BLaER1 treated with 17β-estradiol and CSF1 and Interleukin-3, amounts not matched to agents 10 nM and 100 nM (cell line): ENCODE results near the gene GPC5.

ENCODE experiments used
- H3K27ac ChIP-seq, 11 experiments: shearing (Covaris generic); formaldehyde crosslinking; 2 replicates each; pipeline ENCODE4 v1.8.1; 2022
- H3K27me3 ChIP-seq, 11 experiments: shearing (Covaris generic); formaldehyde crosslinking; 2 replicates each; pipeline ENCODE4 v1.8.1; 2022
- H3K36me3 ChIP-seq, 11 experiments: shearing (Covaris generic); formaldehyde crosslinking; 2 replicates each; pipeline ENCODE4 v1.8.1; 2022
- H3K4me1 ChIP-seq, 10 experiments: shearing (Covaris generic); formaldehyde crosslinking; 2 replicates each; pipeline ENCODE4 v1.8.1; 2022
- H3K4me2 ChIP-seq, 11 experiments: shearing (Covaris generic); formaldehyde crosslinking; 2 replicates each; pipeline ENCODE4 v1.8.1; 2022
- H3K4me3 ChIP-seq, 10 experiments: shearing (Covaris generic); formaldehyde crosslinking; 2 replicates each; pipeline ENCODE4 v1.8.1; 2022
- H3K9ac ChIP-seq, 11 experiments: shearing (Covaris generic); formaldehyde crosslinking; 2 replicates each; pipeline ENCODE4 v1.8.1; 2022
- H3K9me3 ChIP-seq, 11 experiments: shearing (Covaris generic); formaldehyde crosslinking; replicated peaks in 1 of 11; 2 replicates each; pipeline ENCODE4 v1.8.1; 2022
- H4K20me1 ChIP-seq, 11 experiments: shearing (Covaris generic); formaldehyde crosslinking; 2 replicates each; pipeline ENCODE4 v1.8.1; 2022
- Cebpa-rat ChIP-seq, 11 experiments: shearing (Covaris generic); IDR thresholded peaks; 2 replicates each; pipeline ENCODE4 v1.8.1; 2022

GPC5 gene

DNA sequence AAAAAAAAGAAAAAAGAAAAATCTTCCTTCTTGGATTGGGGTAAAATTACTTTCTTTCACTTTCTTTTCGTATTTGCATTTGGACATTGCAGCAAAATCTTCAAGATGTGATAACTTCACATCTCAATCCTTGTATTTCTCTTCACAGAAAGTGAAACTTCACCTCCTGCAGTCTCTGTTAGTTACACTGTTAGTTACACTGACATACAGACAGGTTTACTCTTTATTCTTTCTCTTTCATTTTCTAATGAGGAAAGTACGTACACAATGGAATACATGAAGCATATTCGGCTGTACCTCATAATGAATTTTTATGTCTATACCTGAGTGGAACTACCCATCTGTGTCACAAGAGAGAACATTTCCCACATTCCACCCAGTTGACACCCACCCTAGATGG, 1369.0 kb downstream of the GPC5 start:
- H3K27ac ChIP-seq: no peak overlapping the region
- H3K9me3 ChIP-seq: peaks cover 0 to 14% (median 5%) of the 10 kb centered on the region in 11 experiments; a peak in 8 of 22 replicates
- no peak for TF ChIP-seq Cebpa-rat (IDR thresholded peaks at IDR 0.05)
- no peaks in the 10 kb centered on the region for H3K4me1 ChIP-seq
- no peak overlapping the region for H3K4me3 ChIP-seq
- no peak overlapping the region for H3K4me2 ChIP-seq
- H3K27me3 ChIP-seq: no peaks in the 10 kb centered on the region
- no peak overlapping the region for H3K9ac ChIP-seq
- H4K20me1 ChIP-seq: no peaks in the 10 kb centered on the region; a peak in 1 of 22 replicates
- H3K36me3 ChIP-seq: no peaks in the 10 kb centered on the region

DNA sequence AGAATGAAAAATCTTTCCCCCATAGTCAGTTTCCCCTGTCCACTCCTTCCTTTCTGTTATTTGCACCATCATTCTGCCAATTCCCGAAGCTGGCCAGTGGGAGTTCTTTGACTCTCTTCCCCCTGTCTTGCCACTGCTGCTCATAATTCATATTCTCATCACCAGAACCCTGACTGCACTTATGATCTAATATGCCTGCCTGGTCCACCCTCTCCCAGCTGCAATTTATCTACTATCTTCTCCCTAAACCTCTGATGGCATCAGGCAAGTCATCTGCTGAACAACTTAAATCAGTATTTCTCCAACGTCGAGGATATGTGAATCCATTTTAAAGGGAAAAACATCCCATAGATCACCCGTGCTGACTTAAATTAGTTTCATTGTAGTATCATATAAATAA, 1370.2 kb downstream of the GPC5 start:
- Histone ChIP-seq H3K27me3 (no peaks in the 10 kb centered on the region), H3K4me2 (no peak overlapping the region), H3K9me3 (peaks cover 0 to 6% (median 0%) of the 10 kb centered on the region in 11 experiments; a peak in 3 of 22 replicates), H3K27ac (no peak overlapping the region), H3K36me3 (no peaks in the 10 kb centered on the region), H4K20me1 (no peaks in the 10 kb centered on the region; a peak in 1 of 22 replicates), H3K9ac (no peak overlapping the region), H3K4me3 (no peak overlapping the region), H3K4me1 (no peaks in the 10 kb centered on the region)
- TF ChIP-seq Cebpa-rat (IDR thresholded peaks at IDR 0.05): no peak

DNA sequence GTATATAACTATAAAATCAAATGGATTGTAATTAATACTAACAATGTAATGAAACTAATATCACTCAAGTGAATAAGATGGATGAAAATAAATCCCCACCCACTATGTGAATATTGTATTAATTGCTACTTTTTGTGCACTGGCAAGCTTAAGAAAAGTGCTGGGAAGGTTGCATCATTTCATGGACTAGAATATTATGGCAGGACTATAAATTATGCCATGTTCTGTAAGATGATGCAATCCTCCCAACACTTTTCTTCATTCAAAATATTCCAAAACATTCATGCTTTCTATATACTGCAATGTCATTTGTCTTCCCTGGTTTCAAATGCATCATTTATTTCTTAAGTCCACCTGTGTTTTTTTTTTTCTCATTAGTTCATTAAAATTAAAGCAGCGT, 1370.6 kb downstream of the GPC5 start:
- no peak overlapping the region for H3K27ac ChIP-seq
- no peaks in the 10 kb centered on the region; a peak in 1 of 22 replicates for H4K20me1 ChIP-seq
- no peaks in the 10 kb centered on the region for H3K27me3 ChIP-seq
- H3K9ac ChIP-seq: no peak overlapping the region
- H3K4me3 ChIP-seq: no peak overlapping the region
- no peaks in the 10 kb centered on the region for H3K4me1 ChIP-seq
- TF ChIP-seq Cebpa-rat (IDR thresholded peaks at IDR 0.05): no peak
- no peaks in the 10 kb centered on the region for H3K36me3 ChIP-seq
- H3K9me3 ChIP-seq: peaks cover 0 to 1% (median 0%) of the 10 kb centered on the region in 11 experiments; a peak in 1 of 22 replicates
- no peak overlapping the region for H3K4me2 ChIP-seq

GRCh38 chr13:92775658-92776057, 1377.2 kb downstream of the GPC5 start:
- Histone ChIP-seq H3K9ac (no peak overlapping the region), H3K4me3 (no peak overlapping the region), H3K4me2 (no peak overlapping the region), H3K36me3 (no peaks in the 10 kb centered on the region), H3K27me3 (no peaks in the 10 kb centered on the region), H3K4me1 (no peaks in the 10 kb centered on the region), H3K9me3 (no peaks in the 10 kb centered on the region), H3K27ac (no peak overlapping the region), H4K20me1 (no peaks in the 10 kb centered on the region)
- no peak for TF ChIP-seq Cebpa-rat (IDR thresholded peaks at IDR 0.05)

DNA sequence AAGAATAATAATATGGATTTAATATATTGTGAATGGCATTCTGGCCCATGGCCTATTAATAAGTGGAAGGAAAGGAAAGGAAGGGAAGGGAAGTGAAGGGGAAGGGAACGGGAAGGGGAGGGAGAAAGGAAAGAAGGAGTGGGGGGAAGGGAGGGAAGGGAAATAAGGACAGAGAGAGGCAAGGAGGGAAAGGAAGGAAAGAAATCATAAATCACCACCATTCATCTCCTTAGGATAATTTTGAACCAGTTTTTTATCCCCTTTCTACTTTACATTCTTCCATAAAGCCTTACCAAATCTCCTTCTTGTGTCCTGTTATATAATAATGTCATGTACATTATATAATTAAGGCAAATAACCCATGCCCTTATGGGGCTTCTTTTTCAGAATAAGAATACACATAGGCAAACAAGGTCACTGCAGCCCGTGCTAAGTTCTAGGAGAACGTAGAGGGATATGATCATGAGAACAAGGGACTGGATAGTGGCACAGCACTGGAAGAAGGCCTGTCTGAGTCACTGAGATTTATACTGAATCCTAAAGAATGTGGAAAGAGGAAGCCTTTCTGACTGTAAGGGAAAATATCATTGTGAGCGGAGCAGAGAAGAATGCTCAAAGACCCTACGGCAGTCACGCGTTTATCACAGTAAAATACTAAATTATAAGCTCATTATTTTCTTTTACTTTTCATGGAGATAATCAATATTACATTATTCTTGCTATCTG, 1383.7 kb downstream of the GPC5 start:
- Histone ChIP-seq H3K36me3 (no peaks in the 10 kb centered on the region), H3K4me1 (no peaks in the 10 kb centered on the region), H4K20me1 (no peaks in the 10 kb centered on the region), H3K27ac (no peak overlapping the region), H3K27me3 (no peaks in the 10 kb centered on the region), H3K9me3 (no peaks in the 10 kb centered on the region), H3K4me3 (no peak overlapping the region), H3K4me2 (no peak overlapping the region), H3K9ac (no peak overlapping the region)
- no peak for TF ChIP-seq Cebpa-rat (IDR thresholded peaks at IDR 0.05)

DNA sequence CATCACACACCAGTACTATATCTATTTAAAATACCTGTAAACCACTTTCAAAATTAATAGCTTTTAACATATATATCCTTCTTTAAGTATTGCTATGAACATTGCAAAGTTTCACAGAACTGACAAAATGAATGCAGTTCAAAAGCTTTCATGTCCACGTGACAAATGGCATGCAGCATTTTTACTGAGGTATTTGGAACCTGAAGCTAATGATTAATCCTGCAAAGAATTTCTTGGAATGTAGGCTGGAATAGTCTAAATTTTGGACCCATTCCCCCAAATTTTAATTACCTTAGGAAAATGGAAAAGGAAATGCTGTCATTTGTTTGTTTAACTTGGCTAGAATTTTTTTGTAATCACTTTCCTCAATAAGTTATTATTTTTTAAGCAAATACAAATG, 1404.4 kb downstream of the GPC5 start:
- no peak overlapping the region for H3K4me3 ChIP-seq
- peaks cover 0 to 11% (median 7%) of the 10 kb centered on the region in 11 experiments; a peak in 11 of 22 replicates for H3K9me3 ChIP-seq
- no peak overlapping the region for H3K27ac ChIP-seq
- no peak overlapping the region for H3K4me2 ChIP-seq
- TF ChIP-seq Cebpa-rat (IDR thresholded peaks at IDR 0.05): no peak
- no peaks in the 10 kb centered on the region for H3K36me3 ChIP-seq
- no peak overlapping the region for H3K9ac ChIP-seq
- no peaks in the 10 kb centered on the region for H3K27me3 ChIP-seq
- peaks cover 0 to 10% (median 2%) of the 10 kb centered on the region in 10 experiments; a peak in 7 of 20 replicates for H3K4me1 ChIP-seq
- H4K20me1 ChIP-seq: no peaks in the 10 kb centered on the region

- H3K27ac ChIP-seq: no peak overlapping the region
- H3K4me1 ChIP-seq: peaks cover 0 to 10% (median 2%) of the 10 kb centered on the region in 10 experiments; a peak in 7 of 20 replicates
- H3K4me2 ChIP-seq: no peak overlapping the region
- no peak overlapping the region for H3K9ac ChIP-seq
- TF ChIP-seq Cebpa-rat (IDR thresholded peaks at IDR 0.05): no peak
- no peak overlapping the region for H3K4me3 ChIP-seq
- H3K36me3 ChIP-seq: no peaks in the 10 kb centered on the region
- H4K20me1 ChIP-seq: no peaks in the 10 kb centered on the region
- H3K9me3 ChIP-seq: peaks cover 0 to 11% (median 7%) of the 10 kb centered on the region in 11 experiments; a peak in 11 of 22 replicates
- no peaks in the 10 kb centered on the region for H3K27me3 ChIP-seq
Observed at GRCh38 chr13:92804346-92804745, 1405.9 kb downstream of the GPC5 start.

DNA sequence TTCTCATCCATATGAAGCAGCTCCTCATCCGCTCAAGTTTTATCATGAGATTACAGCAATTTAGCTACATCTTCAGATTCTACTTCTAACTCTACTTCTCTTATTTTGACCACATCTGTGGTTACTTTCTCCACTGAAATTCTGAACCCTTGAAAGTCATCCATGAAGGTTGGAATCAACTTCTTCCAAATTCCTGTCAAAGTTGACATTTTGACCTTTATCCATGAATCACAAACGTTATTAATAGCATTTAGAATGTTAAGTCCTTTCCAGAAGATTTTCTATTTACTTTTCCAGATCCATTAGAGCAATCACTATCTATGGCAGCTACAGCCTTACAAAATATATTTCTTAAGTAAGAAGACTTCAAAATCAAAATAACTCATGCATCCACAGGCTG, 1406.5 kb downstream of the GPC5 start:
- Histone ChIP-seq H3K4me3 (no peak overlapping the region), H3K4me2 (no peak overlapping the region), H3K4me1 (peaks cover 0 to 10% (median 2%) of the 10 kb centered on the region in 10 experiments; a peak in 7 of 20 replicates), H3K9ac (no peak overlapping the region), H4K20me1 (no peaks in the 10 kb centered on the region), H3K9me3 (peaks cover 0 to 11% (median 7%) of the 10 kb centered on the region in 11 experiments; a peak in 11 of 22 replicates), H3K27ac (no peak overlapping the region), H3K36me3 (no peaks in the 10 kb centered on the region), H3K27me3 (no peaks in the 10 kb centered on the region)
- TF ChIP-seq Cebpa-rat (IDR thresholded peaks at IDR 0.05): no peak

- Histone ChIP-seq H4K20me1 (no peaks in the 10 kb centered on the region), H3K4me2 (peak overlapping the region; percentile 51 to 87 (median 70)), H3K9ac (peak overlapping the region in 10 of 11 experiments; percentile 8 to 63 (median 46); a peak in 14 of 22 replicates), H3K36me3 (no peaks in the 10 kb centered on the region), H3K27me3 (no peaks in the 10 kb centered on the region), H3K9me3 (peaks cover 0 to 11% (median 7%) of the 10 kb centered on the region in 11 experiments; a peak in 11 of 22 replicates), H3K27ac (peak overlapping the region in 9 of 11 experiments; percentile 19 to 40 (median 33); a peak in 7 of 22 replicates), H3K4me3 (peak overlapping the region; percentile 32 to 54 (median 46); a peak in 16 of 20 replicates), H3K4me1 (peaks cover 0 to 10% (median 2%) of the 10 kb centered on the region in 10 experiments; a peak in 7 of 20 replicates)
- TF ChIP-seq Cebpa-rat (IDR thresholded peaks at IDR 0.05): no peak
Observed at GRCh38 chr13:92805766-92806165, 1407.3 kb downstream of the GPC5 start.
